GM12891 (cell line): Measurements from ENCODE around the gene ZNF275.
"Not testable (repeated sequence)": the region's sequence is repeated elsewhere in the genome, so short reads cannot be mapped to it uniquely, and the experiment has no call there.

Experiments used
- DNase-seq: peaks from one replicate; pipeline ENCODE4 v3.0.0; 2011; ENCODE audit warnings: low spot score; ENCODE audit not compliant: insufficient read length
- FAIRE-seq: peaks from 2 replicates; lab custom pipeline; 2011; peaks lifted over from hg19 to GRCh38; lab: Jason Lieb, UNC
- PAX5 ChIP-seq: IDR thresholded peaks from 2 replicates; pipeline ENCODE4 v1.6.1; 2011; ENCODE audit warnings: low read length, moderate library complexity, mild to moderate bottlenecking; ENCODE audit not compliant: insufficient read depth, severe bottlenecking
- POLR2A ChIP-seq: IDR thresholded peaks from 2 replicates; pipeline ENCODE4 v1.6.1; 2011; ENCODE audit warnings: low read depth, low read length, control low read depth
- POLR2AphosphoS5 ChIP-seq: IDR thresholded peaks from 2 replicates; pipeline ENCODE4 v1.6.1; 2011; ENCODE audit warnings: low read depth, low read length, control low read depth
- POU2F2 ChIP-seq: IDR thresholded peaks from 2 replicates; pipeline ENCODE4 v1.6.1; 2011; ENCODE audit warnings: low read depth, mild to moderate bottlenecking, control low read depth, low read length, moderate library complexity
- SPI1 ChIP-seq: IDR thresholded peaks from 2 replicates; pipeline ENCODE4 v1.6.1; 2011; ENCODE audit warnings: low read depth, low read length, control low read depth
- TAF1 ChIP-seq: IDR thresholded peaks from 2 replicates; pipeline ENCODE4 v1.6.1; 2011; ENCODE audit warnings: low read depth, low read length, control low read depth

ZNF275 gene

GRCh38 chrX:153377727-153378126, 43.8 kb downstream of the ZNF275 start:
- no peak for FAIRE-seq

DNA sequence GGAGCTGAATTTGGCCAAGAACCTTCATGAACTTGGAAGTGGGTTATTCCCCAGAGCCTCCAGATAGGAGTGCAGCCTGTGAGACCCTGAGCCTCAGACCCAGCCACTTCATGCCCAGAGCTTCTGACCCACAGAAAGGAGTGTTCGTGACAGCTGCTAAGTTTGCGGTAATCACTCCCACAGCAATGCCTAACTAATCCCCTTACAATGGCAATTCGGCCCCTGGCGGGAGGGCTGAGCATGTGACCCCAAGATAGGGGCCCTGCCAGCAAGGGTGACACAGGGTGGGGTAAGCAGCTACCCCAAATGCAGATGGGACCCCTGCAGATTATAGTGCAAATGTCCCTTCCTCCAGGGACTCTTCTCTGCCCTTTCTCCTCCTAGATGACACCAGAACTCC, 44.7 kb downstream of the ZNF275 start:
- FAIRE-seq (no peak), DNase-seq (no peak)
- TF ChIP-seq POLR2A (no peak), POLR2AphosphoS5 (no peak), TAF1 (no peak), PAX5 (no peak), POU2F2 (no peak), SPI1 (no peak)

More at GRCh38 chrX:153377727-153378126, 43.8 kb downstream of the ZNF275 start:
- no peak for TF ChIP-seq SPI1
- TF ChIP-seq PAX5 = no peak
- TF ChIP-seq POLR2A = no peak
- TF ChIP-seq TAF1 = no peak
- TF ChIP-seq POU2F2 = no peak
- TF ChIP-seq POLR2AphosphoS5 = no peak
- no peak for DNase-seq

GRCh38 chrX:153379508-153379907, 45.6 kb downstream of the ZNF275 start:
- FAIRE-seq (no peak), DNase-seq (no peak)
- TF ChIP-seq POLR2A (no peak), SPI1 (no peak), TAF1 (no peak), PAX5 (no peak), POU2F2 (no peak), POLR2AphosphoS5 (no peak)

- DNase-seq (no peak), FAIRE-seq (no peak)
- no peak for TF ChIP-seq POLR2A
- no peak for TF ChIP-seq POLR2AphosphoS5
- no peak for TF ChIP-seq TAF1
- no peak for TF ChIP-seq POU2F2
- TF ChIP-seq SPI1 = no peak
- no peak for TF ChIP-seq PAX5
These were observed 46.1 kb downstream of the ZNF275 start for GRCh38 chrX:153379971-153380581.

- DNase-seq (no peak), FAIRE-seq (no peak)
- TF ChIP-seq POU2F2 (no peak), POLR2A (no peak), SPI1 (no peak), POLR2AphosphoS5 (no peak), TAF1 (no peak), PAX5 (no peak)
These were observed 46.7 kb downstream of the ZNF275 start for GRCh38 chrX:153380691-153381090.

DNA sequence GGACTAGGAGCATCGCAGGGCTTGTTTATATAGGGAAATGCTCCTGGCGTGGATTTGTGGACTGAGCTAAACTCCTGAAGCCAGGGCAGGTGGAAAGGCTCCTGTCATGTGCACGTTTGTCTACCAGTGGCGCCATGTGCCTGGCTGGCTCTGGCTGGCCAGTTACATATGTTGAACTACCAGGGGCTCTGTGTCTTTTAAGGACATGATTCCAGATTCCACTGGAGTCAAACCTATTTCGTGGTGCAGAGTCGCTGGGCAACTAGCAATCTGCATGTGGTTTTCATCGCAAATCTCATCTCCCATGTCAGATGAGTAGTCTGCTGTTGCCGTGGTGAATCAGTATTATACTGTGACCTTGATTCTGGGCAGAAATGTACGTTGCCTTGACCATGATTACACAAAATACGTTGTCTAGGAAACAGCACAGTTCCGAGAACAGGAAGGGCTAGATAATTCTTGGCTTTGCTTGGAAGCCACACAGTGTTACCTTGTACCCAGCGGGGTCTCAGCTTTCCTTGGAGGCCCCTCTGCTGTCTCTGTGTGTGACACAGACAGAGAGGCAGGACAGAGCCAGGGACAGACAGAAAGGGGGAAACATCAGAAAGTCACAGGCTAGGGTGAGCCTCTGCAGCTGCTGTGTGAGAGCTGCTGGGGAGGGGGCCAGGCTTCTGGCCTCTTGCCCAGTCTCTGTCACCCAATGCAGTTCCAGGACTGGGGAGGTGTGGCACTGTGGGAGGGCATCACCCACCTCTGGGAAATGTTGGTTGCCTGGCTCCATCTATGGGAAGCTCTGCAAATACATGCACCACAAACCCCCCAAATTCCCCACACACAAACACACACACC, 48.0 kb downstream of the ZNF275 start:
- FAIRE-seq (peak; percentile 41), DNase-seq (no peak)
- no peak for TF ChIP-seq POU2F2
- TF ChIP-seq SPI1 = no peak
- TF ChIP-seq POLR2A = no peak
- TF ChIP-seq PAX5 = no peak
- no peak for TF ChIP-seq TAF1
- TF ChIP-seq POLR2AphosphoS5 = no peak

- DNase-seq (no peak), FAIRE-seq (peak; percentile 97)
- TF ChIP-seq POU2F2 (no peak), SPI1 (no peak), POLR2AphosphoS5 (no peak), TAF1 (no peak), PAX5 (no peak), POLR2A (no peak)
These were observed 48.9 kb downstream of the ZNF275 start for GRCh38 chrX:153382563-153383482.

GRCh38 chrX:153384390-153384789, 50.4 kb downstream of the ZNF275 start:
- DNase-seq (no peak), FAIRE-seq (no peak)
- TF ChIP-seq TAF1 = no peak
- TF ChIP-seq POU2F2 = no peak
- no peak for TF ChIP-seq SPI1
- no peak for TF ChIP-seq PAX5
- no peak for TF ChIP-seq POLR2A
- no peak for TF ChIP-seq POLR2AphosphoS5

DNA sequence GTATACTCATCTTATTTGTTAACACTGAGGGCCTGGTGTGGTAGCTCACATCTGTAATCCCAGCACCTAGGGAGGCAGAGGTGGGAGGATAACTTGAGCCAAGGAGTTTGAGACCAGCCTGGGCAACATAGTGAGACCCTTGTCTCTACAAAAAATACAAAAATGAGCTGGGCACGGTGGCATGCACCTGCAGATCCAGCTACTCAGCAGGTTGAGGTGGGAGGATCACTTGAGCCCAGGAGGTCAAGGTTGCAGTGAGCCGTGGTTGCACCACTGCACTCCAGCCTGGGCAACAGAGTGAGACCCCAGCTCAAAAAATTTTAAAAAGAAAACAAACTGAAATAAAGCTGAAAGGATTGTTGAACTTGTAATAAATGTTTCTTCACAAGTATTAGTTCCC, 51.0 kb downstream of the ZNF275 start:
- not testable (repeated sequence) for DNase-seq, FAIRE-seq
